Measurements from ENCODE around the gene CCDC40. TPM values are rescaled to one million over a fixed set of nuclear protein-coding genes. Genes with fewer than 3 reads are reported as not detected.
A peak's percentile ranks its signal among the peaks of the same experiment; 100 is the strongest.

The CCDC40 gene
- total and polyA plus RNA-seq, 10 of the 15 experiments (the other 5 are each of a cell fraction or from before 2014, with no cell fraction given): 0.06 to 0.10 TPM; not detected in 8

DNA sequence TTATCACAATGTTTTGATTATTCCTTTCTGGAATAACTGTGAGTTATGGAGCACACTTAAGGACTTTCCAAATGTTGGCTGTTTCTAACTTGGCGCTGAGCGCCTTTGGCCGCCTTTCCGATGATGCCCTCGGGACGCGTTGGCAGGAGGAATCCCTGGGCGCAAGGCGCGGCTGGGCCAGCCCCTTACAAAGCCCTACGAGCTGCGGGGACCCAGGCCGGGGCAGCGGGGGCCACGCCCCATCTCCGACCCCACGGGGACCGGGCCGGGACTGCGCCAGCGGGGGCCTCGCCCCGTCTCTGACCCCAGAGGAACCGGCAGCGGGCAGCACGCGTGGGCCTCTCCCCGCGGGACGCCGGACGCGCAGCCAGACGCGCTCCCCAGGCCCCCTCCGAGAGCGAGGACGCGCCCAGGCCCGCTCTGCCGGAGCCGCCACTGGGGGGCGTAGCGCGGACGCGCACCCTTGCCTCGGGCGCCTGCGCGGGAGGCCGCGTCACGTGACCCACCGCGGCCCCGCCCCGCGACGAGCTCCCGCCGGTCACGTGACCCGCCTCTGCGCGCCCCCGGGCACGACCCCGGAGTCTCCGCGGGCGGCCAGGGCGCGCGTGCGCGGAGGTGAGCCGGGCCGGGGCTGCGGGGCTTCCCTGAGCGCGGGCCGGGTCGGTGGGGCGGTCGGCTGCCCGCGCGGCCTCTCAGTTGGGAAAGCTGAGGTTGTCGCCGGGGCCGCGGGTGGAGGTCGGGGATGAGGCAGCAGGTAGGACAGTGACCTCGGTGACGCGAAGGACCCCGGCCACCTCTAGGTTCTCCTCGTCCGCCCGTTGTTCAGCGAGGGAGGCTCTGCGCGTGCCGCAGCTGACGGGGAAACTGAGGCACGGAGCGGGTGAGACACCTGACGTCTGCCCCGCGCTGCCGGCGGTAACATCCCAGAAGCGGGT lies 64.8 kb downstream of the CCDC40 start, which contains the start of gene GAA (continued):
- TF ChIP-seq ZNF592 (IDR thresholded peaks at IDR 0.05): peak; percentile 50; the same call in 1 of the 2 replicates
- peak; percentile 97 for TF ChIP-seq BACH1 (IDR thresholded peaks at IDR 0.05; ENCODE audit: borderline replicate concordance)
- TF ChIP-seq KDM1A (IDR thresholded peaks at IDR 0.05; ENCODE audit: borderline replicate concordance): no peak
- no peak for TF ChIP-seq SIX5 (IDR thresholded peaks at IDR 0.05; ENCODE audit: low read depth, low read length, severe bottlenecking)
- TF ChIP-seq ATF2 (IDR thresholded peaks at IDR 0.05; ENCODE audit: low read length): no peak
- TF ChIP-seq TCF3 (IDR thresholded peaks at IDR 0.05; ENCODE audit: borderline replicate concordance, insufficient read depth, low read depth, low read length): no peak
- no peak for TF ChIP-seq HSF1 (IDR thresholded peaks at IDR 0.05; ENCODE audit: low read depth, low read length)
- TF ChIP-seq, protein P1, sequence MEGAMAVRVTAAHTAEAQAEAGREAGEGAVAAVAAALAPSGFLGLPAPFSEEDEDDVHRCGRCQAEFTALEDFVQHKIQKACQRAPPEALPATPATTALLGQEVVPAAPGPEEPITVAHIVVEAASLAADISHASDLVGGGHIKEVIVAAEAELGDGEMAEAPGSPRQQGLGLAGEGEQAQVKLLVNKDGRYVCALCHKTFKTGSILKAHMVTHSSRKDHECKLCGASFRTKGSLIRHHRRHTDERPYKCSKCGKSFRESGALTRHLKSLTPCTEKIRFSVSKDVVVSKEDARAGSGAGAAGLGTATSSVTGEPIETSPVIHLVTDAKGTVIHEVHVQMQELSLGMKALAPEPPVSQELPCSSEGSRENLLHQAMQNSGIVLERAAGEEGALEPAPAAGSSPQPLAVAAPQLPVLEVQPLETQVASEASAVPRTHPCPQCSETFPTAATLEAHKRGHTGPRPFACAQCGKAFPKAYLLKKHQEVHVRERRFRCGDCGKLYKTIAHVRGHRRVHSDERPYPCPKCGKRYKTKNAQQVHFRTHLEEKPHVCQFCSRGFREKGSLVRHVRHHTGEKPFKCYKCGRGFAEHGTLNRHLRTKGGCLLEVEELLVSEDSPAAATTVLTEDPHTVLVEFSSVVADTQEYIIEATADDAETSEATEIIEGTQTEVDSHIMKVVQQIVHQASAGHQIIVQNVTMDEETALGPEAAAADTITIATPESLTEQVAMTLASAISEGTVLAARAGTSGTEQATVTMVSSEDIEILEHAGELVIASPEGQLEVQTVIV (IDR thresholded peaks at IDR 0.05; ENCODE audit: borderline replicate concordance, partially characterized antibody): no peak
- no peak for TF ChIP-seq CBX5 (IDR thresholded peaks at IDR 0.05; ENCODE audit: low read depth)
- TF ChIP-seq HDGF (IDR thresholded peaks at IDR 0.05): no peak
- TF ChIP-seq ZNF274 (IDR thresholded peaks at IDR 0.05; ENCODE audit: insufficient read depth, insufficient read length): no peak
- TF ChIP-seq, protein P2, sequence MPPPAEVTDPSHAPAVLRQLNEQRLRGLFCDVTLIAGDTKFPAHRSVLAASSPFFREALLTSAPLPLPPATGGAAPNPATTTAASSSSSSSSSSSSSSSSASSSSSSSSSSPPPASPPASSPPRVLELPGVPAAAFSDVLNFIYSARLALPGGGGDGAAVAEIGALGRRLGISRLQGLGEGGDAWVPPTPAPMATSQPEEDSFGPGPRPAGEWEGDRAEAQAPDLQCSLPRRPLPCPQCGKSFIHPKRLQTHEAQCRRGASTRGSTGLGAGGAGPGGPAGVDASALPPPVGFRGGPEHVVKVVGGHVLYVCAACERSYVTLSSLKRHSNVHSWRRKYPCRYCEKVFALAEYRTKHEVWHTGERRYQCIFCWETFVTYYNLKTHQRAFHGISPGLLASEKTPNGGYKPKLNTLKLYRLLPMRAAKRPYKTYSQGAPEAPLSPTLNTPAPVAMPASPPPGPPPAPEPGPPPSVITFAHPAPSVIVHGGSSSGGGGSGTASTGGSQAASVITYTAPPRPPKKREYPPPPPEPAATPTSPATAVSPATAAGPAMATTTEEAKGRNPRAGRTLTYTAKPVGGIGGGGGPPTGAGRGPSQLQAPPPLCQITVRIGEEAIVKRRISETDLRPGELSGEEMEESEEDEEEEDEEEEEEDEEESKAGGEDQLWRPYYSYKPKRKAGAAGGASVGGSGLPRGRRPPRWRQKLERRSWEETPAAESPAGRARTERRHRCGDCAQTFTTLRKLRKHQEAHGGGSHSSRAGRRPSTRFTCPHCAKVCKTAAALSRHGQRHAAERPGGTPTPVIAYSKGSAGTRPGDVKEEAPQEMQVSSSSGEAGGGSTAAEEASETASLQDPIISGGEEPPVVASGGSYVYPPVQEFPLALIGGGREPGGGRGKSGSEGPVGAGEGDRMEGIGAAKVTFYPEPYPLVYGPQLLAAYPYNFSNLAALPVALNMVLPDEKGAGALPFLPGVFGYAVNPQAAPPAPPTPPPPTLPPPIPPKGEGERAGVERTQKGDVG (CRISPR knock-in tag; IDR thresholded peaks at IDR 0.05): peak; percentile 96
- no peak for TF ChIP-seq SMAD1 (IDR thresholded peaks at IDR 0.05; ENCODE audit: low read depth, partially characterized antibody)
